GM10266 (cell line): ENCODE data around the gene TMEM234.
"Not testable (repeated sequence)": the region's sequence is repeated elsewhere in the genome, so short reads cannot be mapped to it uniquely, and the experiment has no call there.

Source experiments
- DNase-seq: peaks from one replicate; pipeline ENCODE4 v3.0.0; 2012; ENCODE audit errors: extremely low spot score
- CTCF ChIP-seq: IDR thresholded peaks from 2 replicates; pipeline ENCODE4 v1.5.1; 2012; ENCODE audit warnings: mild to moderate bottlenecking, low read depth; ENCODE audit not compliant: control insufficient read depth, insufficient read depth; ENCODE audit errors: missing control alignments

TMEM234 gene

GRCh38 chr1:32221980-32222755 lies at the start of gene TMEM234, which contains the start of gene EIF3I:
Gene TMEM234, minus strand, starts transcription at chr1:32222353. Its CDS starts 31 bp downstream, at chr1:32222322.
Gene EIF3I, plus strand, starts transcription at chr1:32222407. Its CDS starts 35 bp downstream, at chr1:32222442.
- TF ChIP-seq CTCF, result no peak
- DNase-seq, result peak; percentile 92

- DNase-seq, result no peak
- no peak for TF ChIP-seq CTCF
Measured at GRCh38 chr1:32269744-32270143, 47.6 kb upstream of the TMEM234 start.

GRCh38 chr1:32266921-32267591 lies 44.9 kb upstream of the TMEM234 start:
- no peak for TF ChIP-seq CTCF
- DNase-seq, result no peak

- TF ChIP-seq CTCF, result no peak
Measured at GRCh38 chr1:32265846-32266245, 43.7 kb upstream of the TMEM234 start.

GRCh38 chr1:32263744-32264143 lies 41.6 kb upstream of the TMEM234 start:
- no peak for TF ChIP-seq CTCF
- DNase-seq, result no peak

More at GRCh38 chr1:32265846-32266245, 43.7 kb upstream of the TMEM234 start:
- no peak for DNase-seq

- not testable (repeated sequence) for DNase-seq
Measured at GRCh38 chr1:32263236-32263593, 41.1 kb upstream of the TMEM234 start.

- no peak for DNase-seq
- no peak for TF ChIP-seq CTCF
Measured at GRCh38 chr1:32257227-32257508, 35.0 kb upstream of the TMEM234 start.
